Mucosa of stomach (tissue), 1 donor: ENCODE results near the gene IGHMBP2.

Experiments used
- H3K27me3 ChIP-seq: one replicate; pipeline ENCODE4 v1.7.0; 2013; ENCODE audit warnings: mild to moderate bottlenecking, low read length; ENCODE audit not compliant: control insufficient read depth, insufficient read depth
- H3K36me3 ChIP-seq: one replicate; pipeline ENCODE4 v1.7.0; 2013; ENCODE audit warnings: low read length; ENCODE audit not compliant: control insufficient read depth, insufficient read depth
- H3K4me1 ChIP-seq: one replicate; pipeline ENCODE4 v1.7.0; 2013; ENCODE audit warnings: mild to moderate bottlenecking, low read length; ENCODE audit not compliant: control insufficient read depth, insufficient read depth
- H3K4me3 ChIP-seq: one replicate; pipeline ENCODE4 v1.7.0; 2013; ENCODE audit warnings: low read length
- H3K9ac ChIP-seq: one replicate; pipeline ENCODE4 v1.7.0; 2013; ENCODE audit warnings: mild to moderate bottlenecking, low read length, moderate library complexity
- H3K9me3 ChIP-seq: one replicate; pipeline ENCODE4 v1.7.0; 2013; ENCODE audit warnings: mild to moderate bottlenecking, low read length, moderate library complexity; ENCODE audit not compliant: control insufficient read depth
- donor health status: Pancreatic carcinoma.

Gene IGHMBP2

DNA sequence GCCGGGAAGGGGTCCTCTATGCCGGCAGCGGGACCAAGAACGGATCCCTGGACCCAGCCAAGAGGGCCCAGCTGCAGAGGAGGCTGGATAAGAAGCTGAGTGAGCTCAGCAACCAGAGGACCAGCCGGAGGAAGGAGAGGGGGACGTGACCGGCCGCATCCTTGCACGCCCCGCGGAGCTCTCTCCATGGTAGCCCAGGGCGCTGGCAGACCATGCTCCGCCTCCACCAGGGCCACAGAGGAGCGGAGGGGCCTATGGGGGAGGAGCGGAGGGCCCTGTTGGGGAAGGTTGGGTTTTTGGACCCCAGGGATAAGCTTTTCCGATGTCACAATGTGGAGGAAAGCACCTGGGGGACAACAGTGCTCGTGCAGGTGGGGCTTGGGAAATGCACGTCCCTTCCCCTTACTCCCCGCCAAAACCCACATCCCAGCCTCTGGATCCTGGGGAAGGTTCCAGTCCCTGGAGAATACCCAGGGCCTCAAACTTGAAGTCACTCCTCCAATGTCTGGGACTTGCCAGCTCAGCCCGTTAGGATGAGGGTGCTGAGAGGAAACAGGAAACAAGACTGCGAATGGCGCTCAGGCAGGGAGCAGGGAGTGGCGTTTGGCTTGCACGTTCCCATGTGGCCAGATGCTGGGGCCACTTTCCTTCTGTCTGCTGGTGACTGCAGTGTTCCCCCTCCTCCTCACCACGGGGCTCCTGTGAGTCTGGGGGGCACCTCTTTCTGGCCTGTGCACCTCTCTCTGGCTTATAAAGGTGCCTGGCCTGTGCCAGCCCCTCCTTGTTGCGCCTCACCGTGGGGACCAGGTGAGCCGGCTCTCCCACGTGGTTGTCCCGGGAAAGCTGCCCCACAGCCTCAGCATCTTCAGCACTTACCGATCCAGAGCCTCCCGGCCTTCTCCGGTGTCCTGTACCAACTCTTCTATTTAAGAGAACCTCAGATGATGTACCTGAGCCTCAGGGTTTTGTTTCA lies 36.2 kb downstream of the IGHMBP2 start:
- peaks cover 11% of the 10 kb centered on the region for H3K4me1 ChIP-seq

DNA sequence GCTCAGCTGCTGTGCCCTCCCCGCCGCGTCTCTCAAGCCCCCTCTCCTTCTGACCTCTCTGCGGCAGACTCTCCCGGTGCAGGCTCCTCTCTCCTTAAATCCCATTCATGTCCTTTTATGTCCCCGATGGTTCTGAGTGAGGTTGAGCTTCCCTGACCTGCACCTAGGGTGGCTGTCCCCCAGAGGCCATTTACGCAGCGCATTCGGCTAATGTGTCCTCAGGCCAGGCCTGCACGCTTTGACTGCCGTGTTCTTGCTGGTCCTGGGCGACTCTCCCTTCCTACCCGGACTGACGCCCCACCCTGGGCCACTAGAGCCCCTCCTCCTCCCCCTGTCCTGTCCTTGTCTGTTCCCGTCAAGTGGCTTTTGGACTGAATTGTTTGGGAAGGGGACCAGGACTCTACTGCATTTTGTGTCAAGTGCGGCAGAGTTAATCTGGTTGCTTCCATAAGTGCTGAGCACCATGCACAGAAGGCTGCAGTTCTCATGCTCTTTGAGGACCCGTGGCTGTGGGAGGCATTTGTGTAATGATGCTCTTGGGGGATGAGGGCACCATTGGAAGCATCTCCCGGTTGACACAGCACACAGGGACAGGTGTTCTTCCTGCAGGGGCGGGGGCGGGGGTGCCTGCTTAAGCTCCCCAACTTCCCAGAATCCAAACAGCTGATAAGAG lies 37.1 kb downstream of the IGHMBP2 start:
- peaks cover 11% of the 10 kb centered on the region for H3K4me1 ChIP-seq
- no peaks in the 10 kb centered on the region for H3K9me3 ChIP-seq
- H3K27me3 ChIP-seq, result no peaks in the 10 kb centered on the region
- no peak overlapping the region for H3K9ac ChIP-seq
- no peak overlapping the region for H3K4me3 ChIP-seq
- H3K36me3 ChIP-seq, result peaks cover 7% of the 10 kb centered on the region

More for the DNA sequence above, 36.2 kb downstream of the IGHMBP2 start:
- H3K4me3 ChIP-seq, result no peak overlapping the region
- H3K36me3 ChIP-seq, result peaks cover 9% of the 10 kb centered on the region
- H3K9me3 ChIP-seq, result no peaks in the 10 kb centered on the region
- H3K9ac ChIP-seq, result no peak overlapping the region
- H3K27me3 ChIP-seq, result no peaks in the 10 kb centered on the region

DNA sequence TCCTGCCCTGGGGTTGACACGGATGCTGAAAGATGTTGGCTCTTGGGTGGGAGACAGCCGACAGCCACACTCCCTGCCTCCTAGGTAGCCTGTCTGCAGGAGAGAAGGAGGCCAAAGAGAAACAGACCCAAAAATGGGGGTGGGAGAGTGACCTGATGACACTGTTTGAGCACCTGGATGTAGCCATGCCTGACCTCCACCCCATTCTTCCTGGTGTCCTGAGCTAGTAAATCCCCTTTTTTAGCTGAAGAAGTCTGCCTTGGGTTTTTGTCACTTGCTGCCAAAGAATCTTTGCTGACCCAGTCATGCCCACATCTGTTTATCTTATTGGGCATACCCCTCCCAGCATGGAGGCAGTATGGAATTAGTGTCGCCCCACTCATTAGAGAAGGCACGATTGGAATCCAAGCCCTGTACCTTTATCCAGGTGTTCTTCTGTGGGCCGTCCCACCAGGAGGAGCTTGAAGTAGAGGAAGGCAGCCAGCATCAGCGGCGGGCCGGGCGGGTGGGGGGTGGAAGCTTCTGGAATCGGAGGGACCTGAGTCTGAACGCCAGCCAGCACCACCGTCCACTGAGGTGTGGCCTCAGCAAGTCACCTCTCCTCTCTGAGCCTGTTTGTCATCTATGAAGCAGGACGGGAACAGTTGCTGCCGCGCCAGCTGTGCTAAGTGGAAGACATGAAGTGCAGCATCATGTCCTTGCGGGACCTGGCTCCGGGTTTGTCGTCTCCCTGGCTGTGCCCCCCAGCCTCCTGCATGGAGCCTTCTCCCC lies 37.8 kb downstream of the IGHMBP2 start:
- Histone ChIP-seq H3K4me1 (peaks cover 16% of the 10 kb centered on the region), H3K4me3 (no peak overlapping the region), H3K36me3 (no peaks in the 10 kb centered on the region), H3K27me3 (peaks cover under 1% of the 10 kb centered on the region), H3K9ac (no peak overlapping the region), H3K9me3 (no peaks in the 10 kb centered on the region)

DNA sequence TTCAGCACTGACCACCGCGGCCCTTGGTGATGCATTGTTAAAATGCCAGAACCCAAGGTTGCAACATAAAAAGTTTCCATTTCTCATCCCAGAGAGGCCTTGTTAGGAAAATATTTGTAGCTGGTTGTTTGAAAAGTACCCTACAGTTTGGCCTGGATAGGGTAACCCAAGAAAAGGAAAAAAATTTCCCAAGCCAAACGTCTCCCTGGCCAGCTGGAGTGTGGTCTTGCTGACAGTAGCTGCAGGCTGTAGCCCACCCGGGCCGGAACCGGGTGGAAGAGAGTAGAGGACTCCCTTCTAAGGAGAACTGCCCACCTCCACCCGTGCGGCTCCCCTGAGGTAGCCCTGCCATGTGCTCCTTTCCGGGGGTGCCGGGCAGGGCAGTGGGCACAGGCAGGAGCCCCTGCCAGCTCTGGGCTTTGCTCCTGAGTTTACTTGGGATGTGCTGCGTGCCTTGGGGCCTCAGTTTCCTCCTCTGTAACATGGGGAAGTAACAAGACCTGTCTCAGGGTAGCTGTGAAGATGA lies 38.5 kb downstream of the IGHMBP2 start:
- H3K27me3 ChIP-seq, result peaks cover 5% of the 10 kb centered on the region
- H3K4me1 ChIP-seq, result peaks cover 22% of the 10 kb centered on the region
- no peaks in the 10 kb centered on the region for H3K9me3 ChIP-seq

DNA sequence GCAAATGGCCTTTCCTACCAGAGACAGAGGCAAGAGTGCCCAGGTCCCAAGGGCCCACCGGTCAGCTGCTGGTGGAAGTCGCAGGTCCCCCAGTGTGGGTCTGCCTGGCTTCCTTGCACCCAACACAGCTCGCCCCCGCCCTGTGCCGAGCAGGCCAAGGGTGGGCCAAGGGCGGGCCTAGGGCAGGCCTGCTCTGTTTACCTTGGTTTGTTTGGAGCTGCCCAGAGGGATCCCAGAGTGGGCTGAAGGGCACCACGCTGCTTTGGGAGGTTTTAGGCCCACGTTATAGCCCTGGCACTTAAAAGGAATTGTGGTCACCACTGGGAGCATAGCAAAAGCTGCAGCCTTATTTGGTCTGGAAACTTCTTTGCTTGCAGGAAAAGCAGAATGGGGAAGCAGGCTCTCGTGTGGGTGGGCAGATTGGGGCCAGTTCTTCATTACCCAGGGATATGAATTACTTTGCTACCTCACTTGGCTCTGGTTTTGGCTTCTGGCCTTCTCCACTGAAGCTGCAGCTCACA lies 39.1 kb downstream of the IGHMBP2 start:
- Histone ChIP-seq H3K4me3 (no peak overlapping the region), H3K9ac (no peak overlapping the region), H3K4me1 (peaks cover 22% of the 10 kb centered on the region), H3K36me3 (no peaks in the 10 kb centered on the region), H3K9me3 (no peaks in the 10 kb centered on the region), H3K27me3 (peaks cover 5% of the 10 kb centered on the region)

More for the DNA sequence above, 38.5 kb downstream of the IGHMBP2 start:
- no peaks in the 10 kb centered on the region for H3K36me3 ChIP-seq
- H3K9ac ChIP-seq, result no peak overlapping the region
- no peak overlapping the region for H3K4me3 ChIP-seq

DNA sequence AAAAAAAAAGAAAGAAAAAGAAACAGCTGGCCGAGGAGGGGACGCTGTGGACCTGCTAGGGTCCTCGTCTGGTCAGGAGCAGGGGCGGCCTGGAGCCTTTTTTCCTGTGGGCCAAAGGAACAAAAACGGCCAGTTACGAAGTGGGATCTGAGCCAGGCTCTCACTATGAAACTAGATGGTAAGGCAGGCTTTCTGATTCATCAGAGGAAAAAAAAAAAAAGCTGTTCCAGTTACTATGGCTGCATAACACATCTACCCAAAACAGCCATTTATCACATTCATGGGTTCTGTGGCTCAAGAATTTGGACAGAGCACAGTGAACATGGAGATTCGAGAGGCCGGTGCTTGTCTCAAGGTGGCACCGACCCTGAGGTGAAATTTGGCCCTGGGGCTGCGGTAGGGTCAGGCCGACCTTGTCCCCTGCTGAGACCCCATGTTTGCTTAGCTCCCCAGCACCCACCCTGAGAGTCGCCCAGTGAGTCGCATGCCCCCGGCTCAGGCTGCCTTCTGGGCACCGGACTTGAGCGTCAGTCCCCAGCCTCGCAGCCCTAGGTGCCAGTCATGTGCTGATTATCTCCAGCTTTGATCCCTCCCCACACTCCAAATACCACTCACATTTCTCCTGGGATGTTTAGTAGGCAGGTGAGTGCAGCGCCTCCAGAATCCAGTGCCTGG lies 42.9 kb downstream of the IGHMBP2 start:
- Histone ChIP-seq H3K4me3 (no peak overlapping the region), H3K9ac (no peak overlapping the region), H3K4me1 (peaks cover 22% of the 10 kb centered on the region), H3K36me3 (no peaks in the 10 kb centered on the region), H3K27me3 (peaks cover 5% of the 10 kb centered on the region), H3K9me3 (no peaks in the 10 kb centered on the region)

DNA sequence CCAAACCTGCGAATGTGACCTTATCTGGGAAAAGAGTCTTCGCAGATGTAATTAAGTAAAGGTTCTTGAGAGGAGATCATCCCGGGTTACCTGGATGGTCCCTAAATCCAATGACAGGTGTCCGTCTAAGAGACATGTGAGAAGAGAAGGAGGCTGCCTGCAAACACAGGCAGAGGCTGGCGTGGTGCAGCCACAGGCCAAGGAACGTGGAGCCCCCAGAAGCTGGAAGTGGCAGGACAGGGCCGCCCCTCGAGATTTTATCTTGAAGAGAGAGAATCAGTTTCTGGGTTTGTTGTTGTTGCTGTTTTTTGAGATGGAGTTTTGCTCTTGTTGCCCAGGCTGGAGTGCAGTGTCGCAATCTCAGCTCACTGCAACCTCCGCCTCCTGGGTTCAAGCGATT lies 43.5 kb downstream of the IGHMBP2 start:
- H3K36me3 ChIP-seq, result no peaks in the 10 kb centered on the region
- H3K9me3 ChIP-seq, result no peaks in the 10 kb centered on the region
- H3K4me1 ChIP-seq, result peaks cover 22% of the 10 kb centered on the region
- peaks cover 5% of the 10 kb centered on the region for H3K27me3 ChIP-seq
- no peak overlapping the region for H3K4me3 ChIP-seq
- no peak overlapping the region for H3K9ac ChIP-seq

DNA sequence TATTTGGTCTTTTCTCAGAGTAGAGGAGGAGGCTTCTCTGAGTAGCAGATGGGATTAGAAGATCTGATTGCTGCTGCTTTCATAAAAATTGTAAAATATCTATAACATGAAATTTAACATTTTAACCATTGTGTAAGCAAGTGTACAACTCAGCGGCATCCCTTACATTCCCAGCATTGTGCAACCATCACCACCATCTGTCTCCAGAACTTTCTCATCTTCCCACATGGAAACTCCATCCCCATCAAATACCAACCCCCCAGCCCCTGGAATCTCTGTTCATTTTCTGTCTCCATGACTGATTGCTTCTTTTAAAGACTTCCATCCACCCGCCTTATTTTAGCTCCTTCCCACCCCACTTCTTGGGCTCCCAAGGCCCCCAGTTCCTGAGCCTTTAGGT lies 44.8 kb downstream of the IGHMBP2 start:
- Histone ChIP-seq H3K9ac (no peak overlapping the region), H3K36me3 (no peaks in the 10 kb centered on the region), H3K4me1 (peaks cover 11% of the 10 kb centered on the region), H3K27me3 (peaks cover 5% of the 10 kb centered on the region), H3K4me3 (no peak overlapping the region), H3K9me3 (no peaks in the 10 kb centered on the region)

DNA sequence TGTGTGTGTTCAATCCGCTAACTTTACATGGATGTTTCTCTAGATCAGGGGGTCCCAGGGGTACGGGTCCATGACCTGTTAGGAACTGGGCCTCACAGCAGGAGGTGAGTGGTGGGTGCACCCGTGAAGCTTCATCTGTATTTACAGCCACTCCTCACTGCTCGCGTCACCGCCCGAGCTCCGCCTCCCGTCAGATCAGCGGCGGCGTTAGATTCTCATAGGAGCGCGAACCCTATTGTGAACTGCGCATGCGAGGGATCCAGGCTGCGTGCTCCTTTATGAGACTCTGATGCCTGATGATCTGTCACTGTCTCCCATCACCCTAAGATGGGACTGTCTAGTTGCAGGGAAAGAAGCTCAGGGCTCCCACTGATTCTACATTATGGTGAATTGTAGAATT lies 45.2 kb downstream of the IGHMBP2 start:
- Histone ChIP-seq H3K4me3 (no peak overlapping the region), H3K4me1 (peaks cover 11% of the 10 kb centered on the region), H3K9ac (no peak overlapping the region), H3K9me3 (no peaks in the 10 kb centered on the region), H3K27me3 (peaks cover 5% of the 10 kb centered on the region), H3K36me3 (no peaks in the 10 kb centered on the region)

DNA sequence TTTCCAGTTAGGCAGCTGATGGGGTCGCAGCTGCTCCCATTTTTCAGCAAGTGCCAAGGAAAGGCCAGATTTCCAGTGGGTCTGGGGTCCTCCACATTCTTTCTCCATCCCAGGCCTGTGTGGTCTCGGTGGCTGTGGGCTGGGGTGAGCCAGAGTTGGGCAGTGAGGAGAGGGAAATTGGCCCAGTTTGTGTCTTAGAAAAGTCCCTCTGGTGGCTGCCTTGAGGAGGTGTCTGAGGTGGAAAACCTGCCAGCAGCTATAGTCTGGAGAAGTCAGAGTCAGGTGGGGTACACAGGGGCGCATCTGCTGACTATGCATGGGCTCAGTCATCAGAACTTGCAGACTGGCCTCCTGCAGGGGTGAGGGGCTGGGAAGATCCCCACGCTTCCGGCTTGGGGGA lies 46.6 kb downstream of the IGHMBP2 start:
- Histone ChIP-seq H3K4me3 (no peak overlapping the region), H3K4me1 (peaks cover 16% of the 10 kb centered on the region), H3K9me3 (no peaks in the 10 kb centered on the region), H3K27me3 (peaks cover 5% of the 10 kb centered on the region), H3K9ac (no peak overlapping the region), H3K36me3 (no peaks in the 10 kb centered on the region)

DNA sequence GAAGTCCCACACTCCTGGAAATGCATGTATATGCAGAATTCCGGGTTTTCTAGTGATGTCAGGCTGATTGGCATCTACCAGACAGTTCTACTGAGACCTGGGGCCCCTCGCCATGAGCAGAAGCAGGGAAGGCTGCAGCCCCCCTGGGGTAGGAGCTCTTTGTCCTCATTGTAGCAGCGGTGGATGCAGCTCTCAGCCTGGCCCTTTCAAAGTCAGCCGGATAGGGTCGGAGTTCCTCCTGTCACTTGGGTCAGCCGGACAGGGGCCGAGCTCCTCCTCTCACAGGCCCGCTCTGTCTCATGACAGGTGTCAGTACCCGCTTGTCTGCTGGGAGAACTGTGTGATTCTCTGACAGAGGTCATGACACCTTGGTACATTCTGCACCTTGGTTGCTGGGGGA lies 47.1 kb downstream of the IGHMBP2 start:
- H3K36me3 ChIP-seq, result no peaks in the 10 kb centered on the region

More for the DNA sequence above, 47.1 kb downstream of the IGHMBP2 start:
- H3K9me3 ChIP-seq, result no peaks in the 10 kb centered on the region
- H3K9ac ChIP-seq, result no peak overlapping the region
- no peak overlapping the region for H3K4me3 ChIP-seq
- H3K4me1 ChIP-seq, result peaks cover 20% of the 10 kb centered on the region
- peaks cover 5% of the 10 kb centered on the region for H3K27me3 ChIP-seq
